ENCODE data around the gene SLC39A11.

The SLC39A11 gene

DNA sequence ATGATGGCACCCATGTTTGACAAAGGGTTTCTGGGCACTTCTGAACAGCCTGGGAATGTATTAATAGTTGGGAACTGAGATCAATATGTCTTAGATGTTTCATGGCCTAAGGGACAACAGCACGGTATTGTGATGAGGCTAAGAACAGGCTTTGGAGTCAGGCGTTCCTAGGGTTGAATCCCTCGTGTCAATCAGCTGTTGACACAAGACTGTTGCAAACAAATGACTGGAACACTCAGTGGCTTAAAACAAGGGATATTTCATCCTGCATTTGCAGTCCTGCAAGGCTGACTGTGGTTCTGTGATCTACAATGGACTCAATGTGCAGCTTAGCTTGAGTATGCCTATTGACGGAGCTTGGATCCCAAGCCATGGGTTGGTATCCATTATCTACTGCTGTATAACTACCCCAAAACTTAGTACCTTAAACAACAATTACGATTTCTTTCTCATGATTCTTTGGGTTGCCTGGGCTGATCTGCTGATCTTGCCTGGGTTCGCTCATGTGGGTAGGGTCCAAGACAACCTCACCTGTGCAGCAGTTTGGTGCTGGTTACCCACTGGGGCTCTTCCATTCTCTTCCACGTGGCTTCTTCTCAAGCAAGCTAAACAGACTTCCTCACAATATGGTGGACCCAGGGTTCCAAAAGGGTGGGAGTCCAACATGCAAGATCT is 472.4 kb downstream of the SLC39A11 start:
- TF ChIP-seq, protein P1, sequence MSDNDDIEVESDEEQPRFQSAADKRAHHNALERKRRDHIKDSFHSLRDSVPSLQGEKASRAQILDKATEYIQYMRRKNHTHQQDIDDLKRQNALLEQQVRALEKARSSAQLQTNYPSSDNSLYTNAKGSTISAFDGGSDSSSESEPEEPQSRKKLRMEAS (IDR thresholded peaks at IDR 0.05) = no peak
- no peak for TF ChIP-seq TEAD4 (IDR thresholded peaks at IDR 0.05)
- TF ChIP-seq USF1 (IDR thresholded peaks at IDR 0.05) = no peak
- no peak for TF ChIP-seq EGR1 (IDR thresholded peaks at IDR 0.05)
- no peak for TF ChIP-seq TAF1 (IDR thresholded peaks at IDR 0.05; ENCODE audit: low read depth)
- TF ChIP-seq TCF12 (IDR thresholded peaks at IDR 0.05; ENCODE audit: low read depth) = no peak
- TF ChIP-seq CEBPB (IDR thresholded peaks at IDR 0.05) = no peak

GRCh38 chr17:72618001-72618509 is 474.4 kb downstream of the SLC39A11 start:
- TF ChIP-seq FOXM1 (IDR thresholded peaks at IDR 0.05; ENCODE audit: borderline replicate concordance, low read depth) = no peak

GRCh38 chr17:72617557-72617956 is 474.9 kb downstream of the SLC39A11 start:
- no peak for TF ChIP-seq CEBPB (IDR thresholded peaks at IDR 0.05)
- no peak for TF ChIP-seq NFIC (IDR thresholded peaks at IDR 0.05)
- TF ChIP-seq USF1 (IDR thresholded peaks at IDR 0.05) = no peak
- TF ChIP-seq, protein P2, sequence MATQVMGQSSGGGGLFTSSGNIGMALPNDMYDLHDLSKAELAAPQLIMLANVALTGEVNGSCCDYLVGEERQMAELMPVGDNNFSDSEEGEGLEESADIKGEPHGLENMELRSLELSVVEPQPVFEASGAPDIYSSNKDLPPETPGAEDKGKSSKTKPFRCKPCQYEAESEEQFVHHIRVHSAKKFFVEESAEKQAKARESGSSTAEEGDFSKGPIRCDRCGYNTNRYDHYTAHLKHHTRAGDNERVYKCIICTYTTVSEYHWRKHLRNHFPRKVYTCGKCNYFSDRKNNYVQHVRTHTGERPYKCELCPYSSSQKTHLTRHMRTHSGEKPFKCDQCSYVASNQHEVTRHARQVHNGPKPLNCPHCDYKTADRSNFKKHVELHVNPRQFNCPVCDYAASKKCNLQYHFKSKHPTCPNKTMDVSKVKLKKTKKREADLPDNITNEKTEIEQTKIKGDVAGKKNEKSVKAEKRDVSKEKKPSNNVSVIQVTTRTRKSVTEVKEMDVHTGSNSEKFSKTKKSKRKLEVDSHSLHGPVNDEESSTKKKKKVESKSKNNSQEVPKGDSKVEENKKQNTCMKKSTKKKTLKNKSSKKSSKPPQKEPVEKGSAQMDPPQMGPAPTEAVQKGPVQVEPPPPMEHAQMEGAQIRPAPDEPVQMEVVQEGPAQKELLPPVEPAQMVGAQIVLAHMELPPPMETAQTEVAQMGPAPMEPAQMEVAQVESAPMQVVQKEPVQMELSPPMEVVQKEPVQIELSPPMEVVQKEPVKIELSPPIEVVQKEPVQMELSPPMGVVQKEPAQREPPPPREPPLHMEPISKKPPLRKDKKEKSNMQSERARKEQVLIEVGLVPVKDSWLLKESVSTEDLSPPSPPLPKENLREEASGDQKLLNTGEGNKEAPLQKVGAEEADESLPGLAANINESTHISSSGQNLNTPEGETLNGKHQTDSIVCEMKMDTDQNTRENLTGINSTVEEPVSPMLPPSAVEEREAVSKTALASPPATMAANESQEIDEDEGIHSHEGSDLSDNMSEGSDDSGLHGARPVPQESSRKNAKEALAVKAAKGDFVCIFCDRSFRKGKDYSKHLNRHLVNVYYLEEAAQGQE (IDR thresholded peaks at IDR 0.05; ENCODE audit: low read depth) = no peak
- TF ChIP-seq, protein P1 (IDR thresholded peaks at IDR 0.05) = no peak
- TF ChIP-seq TAF1 (IDR thresholded peaks at IDR 0.05; ENCODE audit: low read depth) = no peak
- TF ChIP-seq ZBTB7A (IDR thresholded peaks at IDR 0.05; ENCODE audit: low read depth) = no peak
- no peak for TF ChIP-seq TEAD4 (IDR thresholded peaks at IDR 0.05)
- no peak for TF ChIP-seq FOXM1 (IDR thresholded peaks at IDR 0.05; ENCODE audit: borderline replicate concordance, low read depth)
- no peak for TF ChIP-seq EGR1 (IDR thresholded peaks at IDR 0.05)
- TF ChIP-seq YY1 (IDR thresholded peaks at IDR 0.05; ENCODE audit: low read depth) = no peak
- TF ChIP-seq CREB1 (IDR thresholded peaks at IDR 0.05; ENCODE audit: low read depth) = no peak
- no peak for TF ChIP-seq TCF12 (IDR thresholded peaks at IDR 0.05; ENCODE audit: low read depth)
- TF ChIP-seq EP300 (IDR thresholded peaks at IDR 0.05; ENCODE audit: borderline replicate concordance) = no peak
- no peak for TF ChIP-seq RAD21 (IDR thresholded peaks at IDR 0.05; ENCODE audit: low read depth)

DNA sequence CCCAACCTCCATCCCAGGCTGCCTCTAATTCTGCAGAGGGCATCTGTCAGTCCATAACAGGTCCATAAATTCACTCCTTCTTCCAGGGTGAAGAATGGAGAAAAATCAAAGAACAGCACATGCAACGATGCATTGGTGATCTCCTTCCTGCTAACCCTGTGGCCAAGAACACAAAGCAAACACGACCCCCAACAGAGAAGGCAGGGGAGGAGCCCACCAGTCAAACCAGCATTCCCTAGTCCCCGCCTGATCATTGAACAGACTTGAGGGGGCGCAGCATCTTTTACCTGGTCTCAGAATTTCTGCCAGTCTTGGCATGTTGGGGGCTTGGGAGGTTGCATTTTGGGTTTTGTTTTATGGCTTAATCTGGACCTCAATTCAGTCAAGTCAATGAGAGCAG is 476.0 kb downstream of the SLC39A11 start:
- no peak for TF ChIP-seq CEBPB (IDR thresholded peaks at IDR 0.05)
- TF ChIP-seq TCF12 (IDR thresholded peaks at IDR 0.05; ENCODE audit: low read depth) = no peak
- TF ChIP-seq YY1 (IDR thresholded peaks at IDR 0.05; ENCODE audit: low read depth) = no peak
- no peak for TF ChIP-seq TAF1 (IDR thresholded peaks at IDR 0.05; ENCODE audit: low read depth)
- no peak for TF ChIP-seq NFIC (IDR thresholded peaks at IDR 0.05)
- TF ChIP-seq EGR1 (IDR thresholded peaks at IDR 0.05) = no peak
- TF ChIP-seq ZBTB7A (IDR thresholded peaks at IDR 0.05; ENCODE audit: low read depth) = no peak
- TF ChIP-seq, protein P1 (IDR thresholded peaks at IDR 0.05) = no peak
- TF ChIP-seq FOXM1 (IDR thresholded peaks at IDR 0.05; ENCODE audit: borderline replicate concordance, low read depth) = no peak
- no peak for TF ChIP-seq EP300 (IDR thresholded peaks at IDR 0.05; ENCODE audit: borderline replicate concordance)

GRCh38 chr17:72615627-72615991 is 476.9 kb downstream of the SLC39A11 start:
- no peak for TF ChIP-seq RAD21 (IDR thresholded peaks at IDR 0.05; ENCODE audit: low read depth)
- TF ChIP-seq YY1 (IDR thresholded peaks at IDR 0.05; ENCODE audit: low read depth) = no peak
- TF ChIP-seq TAF1 (IDR thresholded peaks at IDR 0.05; ENCODE audit: low read depth) = no peak
- no peak for TF ChIP-seq CREB1 (IDR thresholded peaks at IDR 0.05; ENCODE audit: low read depth)
- TF ChIP-seq, protein P1 (IDR thresholded peaks at IDR 0.05) = no peak
- no peak for TF ChIP-seq EP300 (IDR thresholded peaks at IDR 0.05; ENCODE audit: borderline replicate concordance)
- TF ChIP-seq EGR1 (IDR thresholded peaks at IDR 0.05) = no peak
- TF ChIP-seq CEBPB (IDR thresholded peaks at IDR 0.05) = no peak
- no peak for TF ChIP-seq TEAD4 (IDR thresholded peaks at IDR 0.05)
- TF ChIP-seq, protein P2 (IDR thresholded peaks at IDR 0.05; ENCODE audit: low read depth) = no peak
- TF ChIP-seq NFIC (IDR thresholded peaks at IDR 0.05) = no peak
- TF ChIP-seq FOXM1 (IDR thresholded peaks at IDR 0.05; ENCODE audit: borderline replicate concordance, low read depth) = no peak
- no peak for TF ChIP-seq USF1 (IDR thresholded peaks at IDR 0.05)
- TF ChIP-seq ZBTB7A (IDR thresholded peaks at IDR 0.05; ENCODE audit: low read depth) = no peak
- TF ChIP-seq TCF12 (IDR thresholded peaks at IDR 0.05; ENCODE audit: low read depth) = no peak
